ENCODE measurements around the gene HDAC4.

DNA sequence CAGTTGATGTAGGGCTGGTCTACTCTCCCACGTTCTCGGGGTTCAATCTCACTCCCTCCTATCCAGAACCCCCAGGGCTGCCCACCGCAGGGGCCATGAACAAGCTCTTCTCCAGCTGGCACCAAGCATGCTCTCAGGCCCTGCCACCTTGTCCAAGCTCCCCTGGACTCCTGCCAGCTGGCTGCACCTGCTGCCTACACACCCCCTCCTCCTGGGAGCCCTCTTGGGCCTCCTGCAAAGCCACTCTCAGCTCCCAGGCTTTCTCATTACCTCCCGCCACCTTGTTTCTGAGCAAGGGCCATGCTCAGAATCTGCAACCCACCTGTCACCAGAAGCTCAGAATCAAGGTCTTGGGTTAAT, 56.0 kb downstream of the HDAC4 start:
- TF ChIP-seq, protein P1, sequence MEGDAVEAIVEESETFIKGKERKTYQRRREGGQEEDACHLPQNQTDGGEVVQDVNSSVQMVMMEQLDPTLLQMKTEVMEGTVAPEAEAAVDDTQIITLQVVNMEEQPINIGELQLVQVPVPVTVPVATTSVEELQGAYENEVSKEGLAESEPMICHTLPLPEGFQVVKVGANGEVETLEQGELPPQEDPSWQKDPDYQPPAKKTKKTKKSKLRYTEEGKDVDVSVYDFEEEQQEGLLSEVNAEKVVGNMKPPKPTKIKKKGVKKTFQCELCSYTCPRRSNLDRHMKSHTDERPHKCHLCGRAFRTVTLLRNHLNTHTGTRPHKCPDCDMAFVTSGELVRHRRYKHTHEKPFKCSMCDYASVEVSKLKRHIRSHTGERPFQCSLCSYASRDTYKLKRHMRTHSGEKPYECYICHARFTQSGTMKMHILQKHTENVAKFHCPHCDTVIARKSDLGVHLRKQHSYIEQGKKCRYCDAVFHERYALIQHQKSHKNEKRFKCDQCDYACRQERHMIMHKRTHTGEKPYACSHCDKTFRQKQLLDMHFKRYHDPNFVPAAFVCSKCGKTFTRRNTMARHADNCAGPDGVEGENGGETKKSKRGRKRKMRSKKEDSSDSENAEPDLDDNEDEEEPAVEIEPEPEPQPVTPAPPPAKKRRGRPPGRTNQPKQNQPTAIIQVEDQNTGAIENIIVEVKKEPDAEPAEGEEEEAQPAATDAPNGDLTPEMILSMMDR (IDR thresholded peaks at IDR 0.05; ENCODE audit: insufficient read depth, low read length, poor library complexity, severe bottlenecking), result no peak
- TF ChIP-seq EZH2phosphoT487 (conservative IDR thresholded peaks at IDR 0.05; ENCODE audit: low read length), result no peak
